ENCODE measurements around the gene KCNG2.

KCNG2 gene

DNA sequence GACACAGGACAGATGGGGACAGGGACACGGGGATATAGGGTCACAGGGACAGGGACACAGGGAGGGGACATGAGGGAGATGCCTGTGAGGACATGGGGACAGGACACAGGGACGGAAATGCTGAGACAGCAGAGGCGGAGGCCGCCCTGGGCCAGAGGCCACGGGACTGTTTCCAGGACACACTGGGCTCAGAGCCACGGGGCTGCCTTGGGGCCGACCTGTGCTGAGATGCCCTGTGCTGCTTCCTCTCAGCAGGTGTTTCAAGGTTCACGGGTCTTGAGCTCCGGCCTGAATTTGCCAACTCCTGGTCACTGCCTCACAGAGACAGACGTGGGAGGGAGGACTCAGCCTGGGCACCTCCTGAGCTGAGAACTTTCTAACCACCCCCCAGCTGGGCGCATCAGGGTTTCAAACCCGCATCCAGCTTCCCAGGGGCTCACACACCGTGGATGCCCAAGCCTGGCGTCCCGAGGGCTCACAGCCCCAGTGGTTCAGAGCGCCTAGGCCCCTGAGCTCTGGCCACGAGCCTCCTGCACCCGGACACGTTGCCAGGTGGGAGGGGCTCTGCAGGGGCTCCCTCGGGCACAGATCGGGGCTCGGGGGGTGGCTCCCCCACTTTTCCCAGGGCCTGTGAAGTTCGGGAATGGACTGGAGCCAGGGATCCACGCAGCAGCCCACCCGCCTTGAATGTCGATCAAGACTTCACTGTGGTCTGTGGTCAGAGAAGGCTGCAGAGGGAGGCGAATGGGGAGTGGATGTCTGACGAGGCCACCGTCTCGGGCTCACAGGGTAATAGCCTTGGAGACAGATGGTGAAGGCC is 89.7 kb downstream of the KCNG2 start:
- no peak for DNase-seq (ENCODE audit: low read depth)

DNA sequence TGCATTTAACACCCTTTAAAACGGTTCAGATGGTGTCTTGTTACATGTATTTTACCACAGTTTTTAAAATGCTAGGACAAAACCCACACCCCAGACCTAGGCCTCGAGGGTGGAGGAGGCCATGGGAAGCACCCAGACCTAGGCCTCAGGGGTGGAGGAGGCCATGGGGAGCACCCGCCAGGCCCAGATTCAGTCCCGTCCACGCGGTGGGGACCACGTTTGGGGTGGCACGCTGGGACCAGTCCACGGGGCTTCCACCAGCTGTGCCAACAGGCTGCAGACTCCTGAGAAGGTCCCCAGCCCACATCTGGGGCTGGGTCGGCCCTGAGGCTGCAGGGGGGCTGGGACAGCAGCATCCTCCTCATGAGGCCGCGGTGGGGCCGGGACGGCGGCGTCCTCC is 90.3 kb downstream of the KCNG2 start:
- no peak for DNase-seq (ENCODE audit: low read depth)

DNA sequence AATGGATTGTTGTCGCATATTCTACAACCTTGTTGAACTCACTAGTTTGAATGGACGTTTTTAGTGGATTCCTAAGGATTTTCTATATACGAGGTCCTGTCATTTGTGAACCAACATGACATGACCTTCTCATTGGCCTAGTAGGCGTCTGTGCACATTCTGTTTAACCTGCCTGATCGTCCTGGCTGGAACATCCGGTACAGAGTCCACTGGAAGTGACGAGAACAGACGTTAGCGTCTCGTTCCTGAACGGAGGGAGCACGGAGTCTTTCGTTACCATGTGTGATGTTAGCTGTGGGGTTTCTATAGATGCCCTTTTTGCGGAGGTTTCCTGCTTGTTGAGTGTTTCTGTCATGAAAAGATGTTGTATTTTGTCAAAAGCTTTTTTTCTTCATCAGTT is 91.8 kb downstream of the KCNG2 start:
- DNase-seq (ENCODE audit: low read depth) = no peak

DNA sequence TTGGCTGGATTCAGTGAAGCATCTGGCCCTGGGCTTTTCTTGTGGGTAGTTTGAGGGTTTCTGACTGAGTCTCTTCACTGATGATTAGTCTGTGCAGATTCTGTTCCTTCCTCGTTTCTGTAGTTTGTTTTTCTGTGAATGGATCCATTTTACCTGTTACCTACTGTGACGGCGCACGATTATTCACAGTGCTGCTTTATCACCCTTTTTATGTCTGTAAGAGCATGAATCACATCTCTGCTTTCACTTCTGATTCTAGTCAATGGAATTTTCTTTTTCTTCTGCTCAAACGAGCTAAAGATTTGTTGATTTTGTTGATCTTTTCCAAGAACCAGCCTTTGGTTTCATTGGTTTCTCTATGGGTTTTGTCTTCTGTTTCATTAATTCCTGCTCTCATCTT is 92.9 kb downstream of the KCNG2 start:
- DNase-seq (ENCODE audit: low read depth) = no peak

DNA sequence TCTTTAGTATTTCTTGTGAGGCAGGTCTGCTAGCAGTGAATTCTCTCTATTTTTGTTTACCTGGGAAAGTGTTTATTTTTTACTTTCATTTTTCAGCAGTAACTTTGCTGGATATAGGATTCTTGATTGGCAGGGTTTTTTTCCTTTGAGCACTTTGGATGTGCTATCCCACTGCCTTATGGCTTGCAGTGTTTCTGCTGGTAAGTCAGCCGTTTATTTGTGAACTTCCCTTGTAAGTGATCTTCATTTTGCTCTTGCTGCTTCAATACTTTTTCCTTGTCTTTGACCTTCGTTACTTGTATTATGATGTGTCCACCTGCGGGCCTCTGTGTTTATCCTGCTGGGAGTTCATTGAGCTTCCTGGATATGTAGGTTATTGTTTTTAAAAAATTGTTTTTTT is 99.0 kb downstream of the KCNG2 start:
- DNase-seq (ENCODE audit: low read depth) = peak; percentile 11

DNA sequence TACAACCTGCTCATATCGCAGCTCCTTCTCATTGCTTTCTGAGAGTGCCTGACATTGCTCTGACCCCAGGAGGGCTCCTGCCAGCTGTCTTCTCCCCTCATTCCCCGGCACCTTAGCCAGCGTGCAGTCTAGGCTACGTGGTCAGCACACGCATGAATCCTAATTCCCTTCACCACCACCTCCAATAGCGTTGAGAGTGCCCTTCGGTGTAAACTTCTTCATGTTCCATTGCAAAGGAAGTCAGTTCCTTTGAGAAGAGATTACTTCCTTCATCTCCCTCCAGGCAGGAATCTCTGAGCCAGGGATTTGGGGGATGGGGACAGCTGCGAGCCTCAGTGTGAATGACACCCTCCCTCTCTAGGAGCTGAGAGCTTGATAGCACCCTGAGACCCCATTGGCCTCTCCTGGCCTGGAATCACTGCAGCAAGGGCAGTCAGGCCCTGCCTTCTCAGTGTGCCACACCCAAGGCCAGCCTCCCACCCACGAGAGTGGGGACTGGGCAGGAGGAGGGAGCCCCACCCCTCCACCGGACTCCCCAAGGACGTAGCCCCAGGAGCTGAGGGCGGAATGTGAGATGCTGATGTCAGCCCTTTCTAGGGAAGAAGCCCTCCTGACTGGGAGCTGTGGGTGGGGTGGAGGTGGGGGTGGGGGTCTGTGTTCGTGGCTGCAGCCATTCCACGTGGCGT is 100.3 kb downstream of the KCNG2 start:
- DNase-seq (ENCODE audit: low read depth) = no peak

DNA sequence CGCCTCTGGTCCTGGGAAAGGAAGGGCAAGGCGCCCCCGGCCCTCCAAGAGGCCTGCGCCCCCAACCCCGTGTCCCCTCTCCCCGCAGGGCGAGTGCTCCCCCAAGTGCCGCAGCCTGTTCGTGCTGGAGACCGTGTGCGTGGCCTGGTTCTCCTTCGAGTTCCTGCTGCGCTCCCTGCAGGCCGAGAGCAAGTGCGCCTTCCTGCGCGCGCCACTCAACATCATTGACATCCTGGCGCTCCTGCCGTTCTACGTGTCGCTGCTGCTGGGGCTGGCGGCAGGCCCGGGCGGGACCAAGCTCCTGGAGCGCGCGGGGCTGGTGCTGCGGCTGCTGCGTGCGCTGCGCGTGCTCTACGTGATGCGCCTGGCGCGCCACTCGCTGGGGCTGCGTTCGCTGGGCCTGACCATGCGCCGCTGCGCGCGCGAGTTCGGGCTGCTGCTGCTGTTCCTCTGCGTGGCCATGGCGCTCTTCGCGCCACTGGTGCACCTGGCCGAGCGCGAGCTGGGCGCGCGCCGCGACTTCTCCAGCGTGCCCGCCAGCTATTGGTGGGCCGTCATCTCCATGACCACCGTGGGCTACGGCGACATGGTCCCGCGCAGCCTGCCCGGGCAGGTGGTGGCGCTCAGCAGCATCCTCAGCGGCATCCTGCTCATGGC is 101.3 kb downstream of the KCNG2 start:
- no peak for DNase-seq (ENCODE audit: low read depth)

DNA sequence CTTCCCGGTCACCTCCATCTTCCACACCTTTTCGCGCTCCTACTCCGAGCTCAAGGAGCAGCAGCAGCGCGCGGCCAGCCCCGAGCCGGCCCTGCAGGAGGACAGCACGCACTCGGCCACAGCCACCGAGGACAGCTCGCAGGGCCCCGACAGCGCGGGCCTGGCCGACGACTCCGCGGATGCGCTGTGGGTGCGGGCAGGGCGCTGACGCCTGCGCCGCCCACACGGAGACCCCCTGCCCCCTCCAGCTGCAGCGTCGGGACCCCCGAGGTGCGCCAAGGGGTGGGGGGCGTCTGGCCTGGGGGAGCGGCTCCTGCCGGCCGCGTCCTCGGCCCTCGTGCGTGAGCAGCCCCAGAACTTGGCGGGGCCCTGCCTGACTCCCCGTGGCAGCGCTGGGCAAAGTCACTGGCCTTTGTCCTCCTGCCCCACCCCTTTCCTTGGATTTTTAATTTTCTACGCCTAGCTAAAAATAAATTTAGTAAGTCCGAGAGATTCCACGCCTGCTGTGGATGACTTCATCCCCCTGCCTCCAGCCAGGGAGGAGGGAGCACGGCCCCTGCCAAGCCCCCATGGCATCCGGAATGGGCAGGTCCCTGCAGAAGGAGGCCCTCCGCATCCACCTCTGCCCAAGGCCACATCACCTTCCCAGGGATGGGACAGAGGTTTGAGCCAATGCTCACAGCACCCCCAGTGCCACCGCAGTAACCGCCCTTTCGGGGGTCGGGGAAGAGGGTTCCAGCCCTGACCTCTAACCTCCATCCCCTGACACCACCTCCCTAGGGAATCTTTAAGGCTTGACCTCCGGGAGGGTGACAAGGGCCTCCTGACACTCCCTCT is 102.1 kb downstream of the KCNG2 start:
- DNase-seq (ENCODE audit: low read depth) = no peak

DNA sequence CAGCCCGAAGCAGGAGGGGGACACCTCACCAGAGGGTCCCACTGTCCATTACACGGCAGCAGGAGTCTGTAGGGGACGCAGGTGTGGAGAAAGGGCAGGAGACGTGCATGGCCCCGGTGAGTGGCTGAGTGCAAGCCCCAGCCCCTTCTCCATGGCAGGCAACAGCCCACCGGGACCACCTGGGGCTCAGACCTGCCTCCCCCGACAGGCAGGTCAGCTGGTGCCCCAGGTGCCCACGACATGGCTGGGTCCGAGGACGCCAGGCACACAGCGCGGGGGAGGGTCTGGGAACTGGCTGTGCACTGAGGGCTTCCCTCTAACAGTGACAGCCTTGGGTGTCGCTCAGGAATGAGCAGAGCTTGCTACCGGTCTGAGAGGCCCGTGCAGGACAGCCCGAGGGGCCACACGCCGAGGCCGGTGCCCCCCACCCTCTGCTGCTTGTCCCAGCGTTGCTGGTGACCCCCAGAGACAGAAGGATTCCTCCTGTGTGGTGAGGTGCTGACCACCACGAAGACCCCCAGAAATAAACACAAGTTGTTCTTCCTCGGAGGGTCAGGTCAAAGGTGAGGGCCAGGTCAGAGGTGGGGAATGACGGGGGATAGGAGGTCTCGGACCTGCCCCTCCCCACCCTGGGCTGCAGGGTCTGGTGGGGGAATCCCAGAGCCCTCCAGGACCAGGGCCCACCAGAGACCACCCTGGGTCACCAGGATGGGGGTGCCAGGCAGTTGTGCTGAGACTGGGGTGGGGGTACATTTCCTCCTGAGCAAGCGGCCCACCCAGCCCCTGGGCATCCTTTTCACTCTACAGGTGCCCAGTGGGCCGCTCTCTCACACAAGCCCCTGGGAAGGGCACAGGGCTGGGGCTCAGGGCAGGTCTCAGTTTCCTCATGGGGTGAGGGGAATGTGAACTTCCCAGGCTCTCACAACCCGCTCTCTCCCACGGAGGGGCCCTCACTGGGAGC is 103.2 kb downstream of the KCNG2 start:
- DNase-seq (ENCODE audit: low read depth) = no peak

DNA sequence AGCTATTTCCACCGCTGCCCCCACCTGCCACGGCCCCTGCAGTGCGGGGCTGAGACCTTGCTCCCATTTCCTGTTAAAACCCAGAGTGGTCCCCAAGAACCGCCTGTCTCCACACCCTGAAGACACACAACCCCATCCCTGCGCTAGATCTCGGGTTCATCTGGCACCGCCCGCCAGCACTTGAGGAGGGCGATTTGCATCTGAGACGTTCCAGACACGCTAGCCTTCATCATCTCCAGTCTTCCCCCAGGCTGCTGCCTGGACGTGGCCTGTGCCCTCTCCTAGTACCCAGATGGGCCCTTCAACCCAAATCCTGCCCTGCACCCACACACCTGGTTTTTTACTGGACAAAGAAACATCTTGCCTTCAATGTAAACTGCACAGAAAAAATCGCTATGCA is 103.9 kb downstream of the KCNG2 start:
- no peak for DNase-seq (ENCODE audit: low read depth)

DNA sequence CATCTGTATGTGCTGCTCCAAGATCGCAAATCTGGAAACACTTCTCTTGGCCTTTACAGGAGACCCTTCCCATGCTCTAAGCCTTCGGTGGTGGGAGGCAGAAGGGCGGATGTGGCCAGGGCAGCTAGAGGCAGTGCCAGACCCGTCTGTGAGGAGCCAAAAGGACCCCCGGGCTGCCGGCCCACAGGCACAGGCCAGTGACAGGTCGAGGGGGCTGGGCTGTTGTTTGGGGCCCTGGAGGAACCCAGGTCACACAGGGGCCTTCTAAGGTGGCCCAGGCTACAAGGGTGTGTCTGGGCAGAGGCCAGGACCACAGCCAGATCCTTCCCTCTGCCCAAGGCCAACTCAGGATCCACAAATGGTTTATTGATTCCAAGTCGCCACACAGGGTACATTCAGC is 104.3 kb downstream of the KCNG2 start:
- DNase-seq (ENCODE audit: low read depth) = no peak

DNA sequence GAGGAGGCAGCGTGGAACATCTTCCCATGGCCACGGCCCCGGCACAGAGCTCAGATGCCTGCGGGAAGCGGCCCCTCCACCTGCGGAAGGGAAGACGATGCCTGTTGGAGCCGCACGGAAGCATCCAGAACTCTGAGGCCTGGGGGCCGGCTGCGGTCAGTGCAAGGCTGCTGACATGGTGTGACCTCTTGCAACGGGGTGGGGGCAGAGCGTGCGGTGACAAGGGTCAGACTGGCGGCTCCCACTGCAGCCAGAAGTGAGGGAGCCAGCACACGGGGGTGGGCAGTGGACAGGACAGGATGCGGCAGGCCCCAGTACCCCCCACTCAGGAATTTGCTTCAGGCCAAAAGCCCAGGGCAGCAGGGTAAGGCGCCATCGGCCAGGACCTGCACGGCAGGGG is 104.9 kb downstream of the KCNG2 start:
- no peak for DNase-seq (ENCODE audit: low read depth)

DNA sequence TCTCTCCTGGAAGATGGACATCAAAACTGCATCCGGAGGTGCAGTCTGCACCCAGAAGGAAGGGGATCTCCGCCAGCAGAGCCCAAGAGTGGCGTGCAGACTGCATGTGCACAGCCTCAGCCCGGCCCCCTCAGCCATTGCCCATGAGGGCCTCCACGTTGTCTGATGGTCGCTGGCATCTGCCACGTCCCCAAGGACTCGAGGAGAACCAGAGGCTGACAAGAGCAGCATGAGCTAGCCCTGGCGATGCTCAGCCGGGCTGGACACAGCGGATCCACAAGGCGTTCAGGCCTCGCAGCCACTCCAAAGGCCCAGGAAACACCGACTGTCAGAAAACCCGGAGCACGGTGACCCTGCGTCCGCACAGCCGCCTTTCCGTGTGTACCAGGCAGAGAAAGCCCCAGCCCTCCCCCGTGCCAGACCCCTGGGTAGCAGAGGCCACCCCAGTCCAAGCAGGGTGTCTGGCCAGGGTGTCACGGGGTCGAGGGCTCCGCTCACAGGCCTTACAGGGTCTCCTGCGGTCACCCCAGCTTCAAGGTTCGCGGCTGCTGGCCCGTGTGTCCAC is 105.4 kb downstream of the KCNG2 start:
- DNase-seq (ENCODE audit: low read depth) = no peak

DNA sequence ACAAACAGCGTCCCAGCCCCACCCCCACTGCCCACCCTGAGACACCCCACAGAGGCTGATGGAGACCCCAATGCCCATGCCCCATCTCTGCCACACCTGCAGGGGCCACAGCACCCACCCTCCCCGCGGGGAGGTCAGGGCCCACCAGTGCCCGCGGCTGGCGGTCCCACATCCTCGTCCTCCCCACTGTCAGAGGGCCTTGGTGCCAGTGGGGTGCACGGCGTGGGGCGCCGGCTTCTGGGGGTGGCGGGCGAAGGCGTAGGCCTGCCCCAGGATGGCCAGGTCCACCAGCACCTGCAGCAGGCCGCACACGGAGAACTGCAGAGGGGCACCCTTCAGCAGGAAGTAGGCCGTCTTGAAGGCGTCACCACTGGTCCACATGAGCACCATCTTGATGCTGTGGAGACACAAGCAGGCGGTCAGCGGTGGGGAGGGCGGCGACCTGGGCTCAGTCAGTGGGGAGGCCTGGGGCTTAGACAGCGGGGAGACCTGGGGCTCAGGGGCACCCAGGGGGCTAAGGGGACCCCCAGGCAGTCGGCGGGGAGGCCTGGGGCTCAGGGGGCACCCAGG is 106.1 kb downstream of the KCNG2 start:
- DNase-seq (ENCODE audit: low read depth) = no peak

DNA sequence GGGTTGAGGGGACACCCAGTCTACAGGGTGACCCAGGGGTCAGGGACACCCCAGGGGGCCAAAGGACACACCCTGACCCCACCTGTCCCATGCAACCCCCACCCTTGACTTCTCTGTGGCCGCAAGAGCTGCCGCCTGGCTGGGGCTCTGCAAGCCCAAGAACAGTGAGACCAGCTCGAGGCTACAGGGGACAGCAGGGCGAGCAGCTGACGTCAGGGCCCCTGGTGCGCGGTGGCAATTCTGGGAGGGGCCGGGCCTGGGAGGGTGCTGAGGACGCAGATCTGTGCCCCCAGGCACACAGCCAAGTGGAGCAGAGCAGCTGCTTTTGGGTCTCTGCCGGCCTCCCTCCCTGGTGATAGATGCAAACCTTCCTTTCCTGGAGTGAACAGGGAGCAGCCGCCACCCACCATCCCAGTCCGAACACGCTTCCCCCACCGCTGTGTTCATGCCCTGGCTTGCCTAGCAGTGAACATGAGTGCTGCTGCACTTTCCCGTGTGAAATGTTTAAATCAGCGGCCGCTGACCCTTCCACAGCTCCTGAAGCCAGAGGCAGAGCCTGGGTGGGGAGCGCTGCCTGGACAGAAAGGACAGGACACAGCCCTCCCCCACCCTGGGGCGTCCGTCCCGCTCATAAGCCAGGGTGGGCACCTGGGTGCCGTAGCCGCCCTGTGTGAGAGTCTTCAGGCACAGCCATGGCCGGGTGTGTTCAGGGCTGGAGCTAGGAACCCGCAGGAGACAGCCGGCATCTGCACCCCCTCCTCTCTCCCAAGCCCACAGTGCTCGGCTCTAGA is 106.8 kb downstream of the KCNG2 start:
- DNase-seq (ENCODE audit: low read depth) = no peak

DNA sequence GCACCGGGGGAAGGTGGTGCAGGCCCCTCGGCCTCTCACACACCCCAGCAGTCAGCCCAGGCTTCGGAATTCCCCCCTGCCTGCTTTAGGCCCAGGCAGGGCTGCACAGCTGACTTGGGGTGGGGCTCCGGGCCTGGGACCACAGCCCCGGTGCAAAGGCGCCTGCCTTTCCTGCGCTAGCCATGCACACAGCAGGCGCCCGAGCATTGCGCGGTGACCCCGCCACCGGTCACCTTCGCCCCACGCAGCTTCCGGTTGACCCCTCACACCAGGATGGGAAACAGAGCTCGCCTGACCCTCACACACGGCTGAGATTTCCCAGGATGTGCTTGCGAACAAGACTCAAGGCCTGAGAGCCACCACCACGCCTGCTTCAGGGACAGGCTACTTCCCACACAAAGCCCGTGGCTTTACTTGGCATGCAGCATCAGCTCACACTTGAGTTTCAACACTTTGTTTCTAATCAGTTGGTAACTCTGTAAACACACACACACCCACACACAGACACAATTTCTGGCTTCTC is 107.7 kb downstream of the KCNG2 start:
- DNase-seq (ENCODE audit: low read depth) = peak; percentile 50

DNA sequence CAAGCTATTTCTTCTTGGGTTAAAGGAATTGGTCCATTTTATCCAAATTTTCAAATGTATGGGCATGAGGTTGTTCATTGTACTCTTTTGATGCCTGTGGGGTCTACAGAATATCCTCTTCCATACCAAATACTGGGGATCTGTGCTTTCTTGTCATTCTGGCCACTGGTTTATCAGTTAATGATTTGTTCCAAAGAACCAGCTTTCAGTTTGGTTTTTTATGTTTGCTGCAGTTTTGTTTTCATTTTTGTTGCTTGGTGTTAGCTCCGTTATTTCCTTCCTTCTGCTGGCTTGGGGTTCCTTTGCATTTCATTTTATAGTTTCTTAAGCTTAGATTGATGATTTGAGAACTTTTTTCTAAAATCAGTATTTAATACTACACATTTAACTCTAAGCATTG is 108.3 kb downstream of the KCNG2 start:
- no peak for DNase-seq (ENCODE audit: low read depth)

DNA sequence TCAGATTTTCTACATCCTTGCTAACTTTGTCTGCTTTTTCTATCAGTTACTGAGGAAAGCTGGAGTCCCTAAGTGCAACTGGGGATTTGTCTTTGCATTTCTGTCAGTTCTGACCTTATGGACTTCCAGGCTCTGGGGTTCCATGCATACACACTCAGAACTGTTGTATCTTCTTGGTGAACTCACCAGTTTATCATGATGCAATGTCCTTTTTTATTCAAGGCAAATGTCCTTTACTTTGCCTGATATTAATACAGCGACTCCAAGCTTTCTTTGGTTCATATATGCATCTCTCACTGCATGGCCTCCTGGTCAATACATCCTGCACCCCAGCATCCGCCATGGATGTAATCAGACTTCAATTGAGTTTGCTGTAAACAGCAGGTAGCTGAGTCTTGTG is 109.0 kb downstream of the KCNG2 start:
- DNase-seq (ENCODE audit: low read depth) = no peak

DNA sequence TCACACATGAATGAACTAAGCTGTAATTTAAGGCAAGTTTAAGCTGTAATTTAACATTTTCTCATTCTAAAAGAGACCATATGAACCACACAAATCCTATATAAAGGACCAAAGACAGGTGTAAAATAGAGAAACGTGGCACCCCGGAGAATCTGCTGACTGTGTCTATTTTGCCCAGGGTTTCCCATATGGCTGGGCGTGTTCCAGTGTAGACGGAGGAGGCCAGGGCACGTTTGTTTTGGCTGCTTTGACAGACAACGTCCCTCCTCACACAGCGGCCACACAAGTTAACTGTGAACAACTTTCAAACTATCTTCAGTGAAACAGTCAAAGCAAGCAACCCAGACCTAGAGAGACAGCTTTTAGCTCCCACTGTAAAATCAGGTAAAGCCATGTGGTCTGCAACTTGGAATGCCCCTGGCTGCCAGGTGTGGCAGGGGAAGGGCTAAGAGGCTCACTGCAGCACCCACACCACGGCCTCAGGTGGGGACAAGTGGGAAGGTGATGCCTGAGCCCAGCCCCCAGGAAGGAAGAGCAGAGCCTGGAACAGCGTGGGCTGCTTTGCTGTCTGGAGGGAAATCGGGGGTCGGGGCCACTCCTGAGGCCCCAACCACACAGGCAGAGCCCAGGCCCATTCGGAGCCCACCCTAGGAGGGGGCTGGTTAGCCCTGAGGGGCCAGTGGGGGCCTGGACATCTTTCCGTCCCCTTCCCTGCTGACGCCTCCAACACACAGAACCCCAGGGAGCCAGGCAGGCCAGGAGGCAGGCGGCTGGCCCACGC is 113.0 kb downstream of the KCNG2 start:
- DNase-seq (ENCODE audit: low read depth) = no peak
